ENCODE measurements around the gene RMI1.

- TF ChIP-seq TOX (CRISPR knock-in tag; IDR thresholded peaks at IDR 0.05; ENCODE audit: borderline replicate concordance) (no peak), RARB (CRISPR knock-in tag; IDR thresholded peaks at IDR 0.05) (no peak), TCF4 (CRISPR knock-in tag; IDR thresholded peaks at IDR 0.05; ENCODE audit: borderline replicate concordance) (no peak), PPARA (CRISPR knock-in tag; IDR thresholded peaks at IDR 0.05; ENCODE audit: borderline replicate concordance) (no peak), POU6F1 (CRISPR knock-in tag; IDR thresholded peaks at IDR 0.05; ENCODE audit: borderline replicate concordance, low read depth) (no peak), PATZ1 (CRISPR knock-in tag; IDR thresholded peaks at IDR 0.05; ENCODE audit: borderline replicate concordance) (no peak)
Observed at GRCh38 chr9:84000186-84000585, 19.6 kb downstream of the RMI1 start.
